CD4-positive, alpha-beta memory T cell (primary cell): Measurements from ENCODE around the gene IRAK3. TPM values are rescaled to one million over a fixed set of nuclear protein-coding genes. Genes with fewer than 3 reads are reported as not detected.

Experiments
- CTCF ChIA-PET: fragments of 350-600 bp; sonication (Branson Sonifier 250); formaldehyde crosslinking; loops from one replicate; lab custom pipeline; 2021; ENCODE audit warnings: inconsistent platforms; ENCODE audit not compliant: partially characterized antibody; lab: Charles Lee
- POLR2A ChIA-PET: fragments of 350-600 bp; sonication (Branson Sonifier 250); formaldehyde crosslinking; loops from one replicate; lab custom pipeline; 2021; ENCODE audit not compliant: partially characterized antibody; lab: Charles Lee
- DNase-seq, 5 donors: peaks; one replicate each; pipeline versions ENCODE4 v3.0.0 to v3.0.0-alpha.2; 2020 to 2022; ENCODE audit warnings: mixed read lengths in 1 of 5
- H3K27ac ChIP-seq: one replicate; pipeline ENCODE4 v1.7.0; 2013; ENCODE audit warnings: low read depth, low read length
- H3K27me3 ChIP-seq: 2 replicates; pipeline ENCODE4 v1.7.0; 2013; ENCODE audit warnings: mild to moderate bottlenecking, low read length, moderate library complexity; ENCODE audit not compliant: insufficient read depth
- H3K36me3 ChIP-seq: 2 replicates; pipeline ENCODE4 v1.7.0; 2013; ENCODE audit warnings: mild to moderate bottlenecking, low read length, moderate library complexity; ENCODE audit not compliant: insufficient read depth
- H3K4me1 ChIP-seq: 2 replicates; pipeline ENCODE4 v1.7.0; 2013; ENCODE audit warnings: mild to moderate bottlenecking, low read length, moderate library complexity; ENCODE audit not compliant: insufficient read depth
- H3K4me3 ChIP-seq, 2 donors: one replicate each; pipeline ENCODE4 v1.7.0; 2013; ENCODE audit warnings: low read length in 2 of 2, mild to moderate bottlenecking in 1 of 2
- H3K9me3 ChIP-seq, 2 donors: one replicate each; pipeline ENCODE4 v1.7.0; 2013; ENCODE audit warnings: low read length in 2 of 2, control low read depth in 1 of 2; ENCODE audit not compliant: control insufficient read depth in 1 of 2
- H3K27ac Mint-ChIP-seq, 7 donors: one replicate each; pipeline ENCODE4 v1.8.0; 2020 to 2021; ENCODE audit warnings: mixed read lengths in 7 of 7, mild to moderate bottlenecking in 6 of 7, inconsistent platforms in 3 of 7, moderate library complexity in 3 of 7
- H3K27me3 Mint-ChIP-seq, 2 donors: one replicate each; pipeline ENCODE4 v1.8.0; 2020 to 2021; ENCODE audit warnings: mixed read lengths in 2 of 2
- H3K36me3 Mint-ChIP-seq, 2 donors: one replicate each; pipeline ENCODE4 v1.8.0; 2020 to 2021; ENCODE audit warnings: mixed read lengths in 2 of 2, inconsistent platforms in 1 of 2, mild to moderate bottlenecking in 1 of 2
- H3K4me1 Mint-ChIP-seq, 4 donors: one replicate each; pipeline ENCODE4 v1.8.0; 2020 to 2021; ENCODE audit warnings: mixed read lengths in 4 of 4, mild to moderate bottlenecking in 1 of 4
- H3K4me3 Mint-ChIP-seq, 8 donors: one replicate each; pipeline ENCODE4 v1.8.0; 2020 to 2021; ENCODE audit warnings: mixed read lengths in 8 of 8, mild to moderate bottlenecking in 7 of 8, moderate library complexity in 6 of 8, inconsistent platforms in 3 of 8
- H3K9me3 Mint-ChIP-seq, 8 donors: one replicate each; pipeline ENCODE4 v1.8.0; 2020 to 2021; ENCODE audit warnings: mixed read lengths in 8 of 8, mild to moderate bottlenecking in 5 of 8, inconsistent platforms in 3 of 8, moderate library complexity in 1 of 8
- intact Hi-C: fragments of 100-400 bp; cut with micrococcal nuclease; formaldehyde crosslinking; loops from one replicate; pipeline ENCODE4 v1.15.1; 2023
- polyA plus RNA-seq, 2 donors: library from polyadenylated mRNA; unstranded; fragments of 300-500 nt; fragmentation: Illumina TruSeq; gene quantifications; one replicate each; pipeline ENCODE4 v1.2.3, GENCODE V29; 2021
- total RNA-seq, 2 experiments: library from RNA; stranded (reverse); gene quantifications; one replicate each; pipeline ENCODE4 v1.2.3, GENCODE V29; 2021

Gene IRAK3, protein sequence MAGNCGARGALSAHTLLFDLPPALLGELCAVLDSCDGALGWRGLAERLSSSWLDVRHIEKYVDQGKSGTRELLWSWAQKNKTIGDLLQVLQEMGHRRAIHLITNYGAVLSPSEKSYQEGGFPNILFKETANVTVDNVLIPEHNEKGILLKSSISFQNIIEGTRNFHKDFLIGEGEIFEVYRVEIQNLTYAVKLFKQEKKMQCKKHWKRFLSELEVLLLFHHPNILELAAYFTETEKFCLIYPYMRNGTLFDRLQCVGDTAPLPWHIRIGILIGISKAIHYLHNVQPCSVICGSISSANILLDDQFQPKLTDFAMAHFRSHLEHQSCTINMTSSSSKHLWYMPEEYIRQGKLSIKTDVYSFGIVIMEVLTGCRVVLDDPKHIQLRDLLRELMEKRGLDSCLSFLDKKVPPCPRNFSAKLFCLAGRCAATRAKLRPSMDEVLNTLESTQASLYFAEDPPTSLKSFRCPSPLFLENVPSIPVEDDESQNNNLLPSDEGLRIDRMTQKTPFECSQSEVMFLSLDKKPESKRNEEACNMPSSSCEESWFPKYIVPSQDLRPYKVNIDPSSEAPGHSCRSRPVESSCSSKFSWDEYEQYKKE
- total RNA-seq = under 1 TPM; 0.44 to 0.47 TPM
- polyA plus RNA-seq = under 1 TPM in 1 of 2 donors, not detected in 1; 0.14 TPM

DNA sequence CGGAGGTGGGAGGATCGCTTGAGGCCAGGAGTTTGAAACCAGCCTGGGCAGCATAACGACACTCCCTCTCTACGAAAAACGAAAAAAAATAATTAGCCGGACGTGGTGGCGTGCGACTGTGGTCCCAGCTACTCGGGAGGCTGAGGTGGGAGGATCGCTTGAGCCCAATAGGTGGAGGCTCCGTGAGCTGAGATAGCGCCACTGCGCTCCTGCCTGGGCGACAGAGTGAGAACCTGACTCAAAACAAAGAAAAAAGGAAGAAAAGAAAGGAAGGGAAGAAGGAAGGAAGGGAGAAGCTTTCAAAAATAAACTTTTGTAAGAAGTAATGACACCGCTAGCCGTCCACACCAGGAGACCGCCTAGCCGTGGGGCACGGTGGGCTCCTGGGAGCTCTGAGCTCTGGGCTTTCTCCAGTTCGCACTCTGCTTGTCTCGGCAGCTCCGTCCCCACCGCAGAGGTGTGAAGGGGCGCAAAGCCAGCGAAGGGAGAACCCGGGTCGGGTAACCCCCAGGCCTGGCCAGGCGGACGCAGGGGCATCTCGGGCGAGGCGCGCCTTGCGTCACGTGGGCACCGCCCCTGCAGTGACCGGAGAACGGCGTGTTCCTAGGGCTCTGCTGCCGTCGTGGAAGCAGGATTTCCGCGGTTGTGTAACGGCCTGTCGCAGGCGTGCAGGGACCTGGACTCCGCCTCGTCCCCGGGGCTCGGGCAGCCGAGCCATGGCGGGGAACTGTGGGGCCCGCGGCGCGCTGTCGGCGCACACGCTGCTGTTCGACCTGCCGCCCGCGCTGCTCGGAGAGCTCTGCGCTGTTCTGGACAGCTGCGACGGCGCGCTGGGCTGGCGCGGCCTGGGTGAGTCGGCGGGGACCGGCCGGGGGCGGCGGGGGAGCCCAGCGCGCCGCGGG, at the start of gene IRAK3:
Gene IRAK3, plus strand, starts transcription at position 631 of the 902 bp plus-strand sequence. Its CDS starts 86 bp downstream, at position 717.
- peak within 1 kb of the TSS in 1 of 2 donors; percentile 54 for H3K4me3 ChIP-seq
- intact Hi-C loops = no loop called here
- POLR2A ChIA-PET = no interaction called here
- peak within 1 kb of the TSS; percentile 64 to 82 (median 72) for H3K4me3 Mint-ChIP-seq
- no peak within 1 kb of the TSS for H3K27ac ChIP-seq
- H3K9me3 ChIP-seq = no peaks in the 10 kb centered on the region
- peak; percentile 18 to 44 (median 22) for DNase-seq
- no peaks in the 10 kb centered on the region for H3K36me3 ChIP-seq
- peaks cover 4% of the 10 kb centered on the region for H3K4me1 ChIP-seq
- CTCF ChIA-PET = interaction anchor here (0.9 kb wide), 1 partner anchor 9 kb away, joined by 3 read pairs; no protein-coding TSS in a partner anchor
- peaks cover 1 to 7% of the 10 kb centered on the region in 2 donors for H3K36me3 Mint-ChIP-seq
- H3K27ac Mint-ChIP-seq = no peak within 1 kb of the TSS
- peaks cover 4 to 12% (median 5%) of the 10 kb centered on the region in 8 donors for H3K9me3 Mint-ChIP-seq
- peaks cover 42 to 53% of the 10 kb centered on the region in 2 donors for H3K27me3 Mint-ChIP-seq
- H3K4me1 Mint-ChIP-seq = peaks cover 4 to 11% (median 9%) of the 10 kb centered on the region in 4 donors
- H3K27me3 ChIP-seq = no peaks in the 10 kb centered on the region

DNA sequence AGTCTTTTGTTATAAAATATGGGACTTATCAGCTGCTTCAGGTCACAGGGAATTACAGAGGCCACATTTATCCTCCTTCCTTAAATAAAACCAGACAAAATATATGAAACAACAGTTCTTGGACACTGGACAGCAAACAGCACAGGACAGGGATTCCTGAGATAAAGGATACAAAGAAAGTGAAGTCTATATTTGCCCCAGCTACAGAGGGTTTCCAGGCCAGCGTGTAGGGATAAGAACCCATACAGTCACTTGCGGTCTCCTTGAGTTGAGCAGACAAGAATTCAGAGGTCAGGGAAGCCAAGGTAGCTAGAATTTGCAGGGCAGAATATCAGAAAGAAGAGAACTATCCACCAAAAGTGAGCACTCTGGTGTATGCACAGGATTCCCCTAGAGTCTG, 49.7 kb upstream of the IRAK3 start:
- Histone ChIP-seq H3K4me1 (no peaks in the 10 kb centered on the region), H3K36me3 (peaks cover 38% of the 10 kb centered on the region), H3K27ac (no peak overlapping the region), H3K4me3 (no peak overlapping the region), H3K9me3 (no peaks in the 10 kb centered on the region), H3K27me3 (no peaks in the 10 kb centered on the region)
- ChIA-PET POLR2A (interaction anchor here (1.0 to 2.8 kb wide), 2 partner anchors 9 to 30 kb away, joined by 5 to 16 read pairs; partner anchors contain the start of genes LLPH and TMBIM4), CTCF (no interaction called here)
- Mint-ChIP-seq H3K9me3 (peaks cover 2 to 23% (median 19%) of the 10 kb centered on the region in 8 donors), H3K27me3 (no peaks in the 10 kb centered on the region), H3K36me3 (peaks cover 50 to 60% of the 10 kb centered on the region in 2 donors), H3K27ac (peak overlapping the region in 1 of 7 donors; percentile 44), H3K4me3 (no peak overlapping the region), H3K4me1 (peaks cover 0 to 2% (median under 1%) of the 10 kb centered on the region in 4 donors)
- no peak for DNase-seq
- intact Hi-C loops = loop anchor here (10.0 kb wide), 1 partner anchor 965 kb away; no protein-coding TSS in a partner anchor

DNA sequence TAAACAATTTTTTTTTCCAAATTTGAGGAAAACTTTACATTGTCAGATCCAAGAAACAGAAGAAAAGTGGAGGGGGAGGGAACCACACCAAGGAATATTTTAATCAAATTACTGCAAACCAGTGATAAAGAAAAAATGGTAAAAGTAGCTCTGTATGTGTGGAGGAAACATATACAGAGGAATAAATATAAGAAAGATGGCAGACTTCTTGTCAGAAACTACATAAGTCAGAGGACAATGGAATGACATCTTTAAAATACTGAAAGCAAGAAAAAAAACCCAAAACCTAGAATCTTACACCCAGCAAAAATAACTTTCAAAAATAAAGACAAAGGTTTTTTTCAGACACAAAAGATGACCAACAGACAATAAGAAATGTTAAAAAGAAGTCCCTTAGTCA, 48.3 kb upstream of the IRAK3 start:
- intact Hi-C loops = loop anchor here (10.0 kb wide), 1 partner anchor 264 kb away; no protein-coding TSS in a partner anchor
- H3K9me3 Mint-ChIP-seq = peaks cover 2 to 23% (median 19%) of the 10 kb centered on the region in 8 donors
- Histone ChIP-seq H3K4me3 (no peak overlapping the region), H3K27ac (no peak overlapping the region), H3K4me1 (no peaks in the 10 kb centered on the region), H3K36me3 (peaks cover 40% of the 10 kb centered on the region), H3K9me3 (no peaks in the 10 kb centered on the region), H3K27me3 (no peaks in the 10 kb centered on the region)
- H3K27ac Mint-ChIP-seq = no peak overlapping the region
- ChIA-PET CTCF (no interaction called here), POLR2A (interaction anchor here (2.2 to 2.8 kb wide), 2 partner anchors 10 to 29 kb away, joined by 5 to 16 read pairs; partner anchors contain the start of genes LLPH and TMBIM4)
- DNase-seq = peak in 1 of 5 donors; percentile 12
- peaks cover 57 to 74% of the 10 kb centered on the region in 2 donors for H3K36me3 Mint-ChIP-seq
- H3K27me3 Mint-ChIP-seq = no peaks in the 10 kb centered on the region
- peaks cover under 1 to 8% (median 5%) of the 10 kb centered on the region in 4 donors for H3K4me1 Mint-ChIP-seq
- no peak overlapping the region for H3K4me3 Mint-ChIP-seq

DNA sequence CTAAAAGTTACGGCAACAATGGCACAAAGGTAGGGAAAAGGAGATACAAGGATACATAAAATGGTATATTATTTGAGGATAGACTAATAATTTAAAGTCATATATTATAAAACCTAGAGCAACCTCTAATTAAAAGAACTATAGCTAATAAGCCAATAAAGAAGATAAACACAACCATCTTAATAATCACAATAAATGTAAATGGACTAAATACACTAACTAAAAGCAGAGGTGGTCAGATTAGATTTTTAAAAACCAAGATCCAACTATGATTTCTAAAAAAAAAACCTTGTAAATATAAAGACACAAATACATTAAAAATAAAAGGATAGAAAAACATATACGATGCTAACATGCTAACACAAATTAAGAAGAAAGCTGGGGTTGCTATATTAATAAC, 47.7 kb upstream of the IRAK3 start:
- no peaks in the 10 kb centered on the region for H3K4me1 ChIP-seq
- Mint-ChIP-seq H3K4me3 (no peak overlapping the region), H3K4me1 (peaks cover 3 to 8% (median 7%) of the 10 kb centered on the region in 4 donors), H3K36me3 (peaks cover 57 to 71% of the 10 kb centered on the region in 2 donors), H3K27me3 (no peaks in the 10 kb centered on the region), H3K27ac (no peak overlapping the region), H3K9me3 (peaks cover 2 to 23% (median 19%) of the 10 kb centered on the region in 8 donors)
- H3K27me3 ChIP-seq = no peaks in the 10 kb centered on the region
- no peak overlapping the region for H3K4me3 ChIP-seq
- no peak overlapping the region for H3K27ac ChIP-seq
- DNase-seq = no peak
- intact Hi-C loops = loop anchor here (10.0 kb wide), 1 partner anchor 264 kb away; no protein-coding TSS in a partner anchor
- ChIA-PET POLR2A (interaction anchor here (2.2 to 2.8 kb wide), 2 partner anchors 11 to 28 kb away, joined by 5 to 16 read pairs; partner anchors contain the start of genes LLPH and TMBIM4), CTCF (no interaction called here)
- no peaks in the 10 kb centered on the region for H3K9me3 ChIP-seq
- H3K36me3 ChIP-seq = peaks cover 40% of the 10 kb centered on the region

DNA sequence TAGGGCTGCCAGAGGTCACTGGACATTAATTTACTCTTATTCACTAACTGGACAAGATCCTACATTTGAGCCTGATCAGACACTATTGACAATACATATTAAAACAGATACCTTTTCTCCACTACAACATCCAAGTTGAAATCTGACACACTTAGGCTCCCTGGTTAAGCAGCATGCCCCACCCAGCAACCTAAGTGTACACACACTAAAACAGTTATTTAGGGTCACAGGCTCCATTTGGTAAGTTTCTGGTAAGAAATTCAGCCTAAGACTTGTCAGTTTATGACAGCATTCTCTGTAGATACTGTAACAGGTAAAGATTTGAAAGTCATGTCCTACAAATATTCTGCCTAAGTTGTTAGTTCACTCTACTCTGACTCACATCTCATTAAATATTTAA, 46.2 kb upstream of the IRAK3 start:
- POLR2A ChIA-PET = no interaction called here
- Mint-ChIP-seq H3K4me3 (no peak overlapping the region), H3K27ac (no peak overlapping the region), H3K9me3 (peaks cover 2 to 23% (median 19%) of the 10 kb centered on the region in 8 donors), H3K36me3 (peaks cover 57 to 71% of the 10 kb centered on the region in 2 donors), H3K4me1 (peaks cover 2 to 7% (median 6%) of the 10 kb centered on the region in 4 donors), H3K27me3 (no peaks in the 10 kb centered on the region)
- CTCF ChIA-PET = interaction anchor here (1.2 kb wide), 1 partner anchor 127 kb away, joined by 3 read pairs; no protein-coding TSS in a partner anchor
- H3K27me3 ChIP-seq = no peaks in the 10 kb centered on the region
- no peak for DNase-seq
- no peaks in the 10 kb centered on the region for H3K9me3 ChIP-seq
- no peak overlapping the region for H3K4me3 ChIP-seq
- peaks cover 33% of the 10 kb centered on the region for H3K36me3 ChIP-seq
- no peak overlapping the region for H3K27ac ChIP-seq
- intact Hi-C loops = loop anchor here (10.0 kb wide), 1 partner anchor 262 kb away; no protein-coding TSS in a partner anchor
- H3K4me1 ChIP-seq = no peaks in the 10 kb centered on the region

DNA sequence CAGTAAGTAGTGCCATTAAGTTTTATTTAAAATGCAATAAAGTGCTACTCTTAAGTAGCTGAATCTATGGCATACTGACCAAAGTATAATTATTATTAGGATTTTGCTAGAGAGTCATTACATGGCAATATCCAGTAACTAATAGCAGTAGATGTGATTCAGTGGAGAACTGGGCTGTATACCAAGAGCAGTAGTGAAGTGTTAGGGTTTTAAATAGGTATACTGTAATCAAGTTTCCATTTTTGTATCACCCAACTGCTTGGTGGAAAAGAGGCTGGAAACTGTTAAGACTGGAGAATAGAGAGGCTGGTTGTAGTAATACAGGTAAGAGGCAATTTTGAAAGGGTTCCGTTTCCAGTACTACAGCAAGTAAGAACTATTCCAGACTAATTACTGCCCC, 45.1 kb upstream of the IRAK3 start:
- Mint-ChIP-seq H3K4me1 (peaks cover 3 to 14% (median 8%) of the 10 kb centered on the region in 4 donors), H3K27ac (peak overlapping the region in 1 of 7 donors; percentile 55), H3K4me3 (no peak overlapping the region), H3K9me3 (peaks cover 2 to 23% (median 19%) of the 10 kb centered on the region in 8 donors), H3K36me3 (peaks cover 57 to 74% of the 10 kb centered on the region in 2 donors), H3K27me3 (no peaks in the 10 kb centered on the region)
- Histone ChIP-seq H3K36me3 (peaks cover 36% of the 10 kb centered on the region), H3K4me1 (no peaks in the 10 kb centered on the region), H3K27me3 (no peaks in the 10 kb centered on the region), H3K9me3 (no peaks in the 10 kb centered on the region), H3K4me3 (no peak overlapping the region), H3K27ac (no peak overlapping the region)
- no peak for DNase-seq
- intact Hi-C loops = loop anchor here (10.0 kb wide), 1 partner anchor 261 kb away; no protein-coding TSS in a partner anchor
- ChIA-PET CTCF (interaction anchor here (1.2 kb wide), 1 partner anchor 126 kb away, joined by 3 read pairs; no protein-coding TSS in a partner anchor), POLR2A (no interaction called here)
